Body of pancreas (tissue), 4 donors: ENCODE results near the gene PAK6. TPM values are rescaled to one million over a fixed set of nuclear protein-coding genes. Genes with fewer than 3 reads are reported as not detected.
A peak's percentile ranks its signal among the peaks of the same experiment; 100 is the strongest.

Experiments
- ATAC-seq: fragments of 150-250 bp; one replicate; pipeline ENCODE4 v1.9.1; 2016
- DNase-seq, 4 donors: peaks; one replicate each; pipeline ENCODE4 v3.0.0-alpha.2; 2019
- H3K27ac ChIP-seq, 4 donors: fragments of 200-600 bp; sonication (generic); 1 replicate in 3 of 4; 2 replicates in 1 of 4; pipeline versions ENCODE4 v1.5.1 to v1.6.1; 2016 to 2019; ENCODE audit warnings: mild to moderate bottlenecking in 1 of 4, mixed read lengths in 1 of 4, moderate library complexity in 1 of 4
- H3K27me3 ChIP-seq, 2 donors: fragments of 200-600 bp; sonication (generic); one replicate each; pipeline ENCODE4 v1.6.0; 2016; ENCODE audit warnings: mild to moderate bottlenecking in 1 of 2
- H3K36me3 ChIP-seq, 2 donors: fragments of 200-600 bp; sonication (generic); replicated peaks in 1 of 2; 2 replicates each; pipeline ENCODE4 v1.5.1; 2016; ENCODE audit warnings: low read depth in 2 of 2; ENCODE audit not compliant: insufficient read depth in 1 of 2
- H3K4me1 ChIP-seq: fragments of 200-600 bp; sonication (generic); one replicate; pipeline ENCODE4 v1.6.0; 2016
- H3K4me3 ChIP-seq, 2 donors: fragments of 200-600 bp; sonication (generic); 1 replicate in 1 of 2; 2 replicates in 1 of 2; pipeline ENCODE4 v1.5.1; 2016 to 2019
- H3K9me3 ChIP-seq, 3 donors: fragments of 200-600 bp; sonication (generic); 1 replicate in 2 of 3; 2 replicates in 1 of 3; pipeline ENCODE4 v1.5.1; 2016
- CTCF ChIP-seq, 7 experiments: fragments of 450-650 bp in 4 of 7; fragments of 200-600 bp in 3 of 7; sonication (generic) in 3 of 7; IDR thresholded peaks; one replicate each; pipeline ENCODE4 v1.5.1; 2016 to 2019; ENCODE audit warnings: antibody characterized with exemption in 7 of 7
- POLR2A ChIP-seq, 3 donors: fragments of 450-650 bp; IDR thresholded peaks; one replicate each; pipeline ENCODE4 v1.6.1; 2016; ENCODE audit warnings: antibody characterized with exemption in 3 of 3, mild to moderate bottlenecking in 2 of 3
- WGBS, 2 donors: methylation state at CpG; one replicate each; pipeline ENCODE4 v1.1.5; 2017; 5-methylcytosine and 5-hydroxymethylcytosine counted together
- intact Hi-C: fragments of 100-400 bp; cut with DNase I; formaldehyde crosslinking; loops from one replicate; pipeline ENCODE4 v1.15.1; 2023
- total RNA-seq, 2 donors: library from RNA; depleted of rRNA; stranded (reverse); fragments of >200 nt; gene quantifications; one replicate each; pipeline ENCODE4 v1.1.0, GENCODE V29; 2016

PAK6 gene
- total RNA-seq, 2 donors from 2014 or later: 14.8 to 22.4 TPM

GRCh38 chr15:40250304-40250656 is 11.4 kb downstream of the PAK6 start:
- Histone ChIP-seq H3K4me3 (no peak overlapping the region), H3K27ac (no peak overlapping the region), H3K27me3 (no peaks in the 10 kb centered on the region), H3K9me3 (no peaks in the 10 kb centered on the region), H3K36me3 (no peaks in the 10 kb centered on the region), H3K4me1 (peaks cover 32% of the 10 kb centered on the region)
- ATAC-seq (no peak), DNase-seq (no peak)
- intact Hi-C loops: no loop called here
- no peak for TF ChIP-seq POLR2A (IDR thresholded peaks at IDR 0.05)
- no peak for TF ChIP-seq CTCF (IDR thresholded peaks at IDR 0.05)
- WGBS, 2 donors: 90 to 91% methylated on average over 8 of the region's 8 CpGs

- H3K9me3 ChIP-seq: no peaks in the 10 kb centered on the region
- H3K36me3 ChIP-seq: no peaks in the 10 kb centered on the region
- H3K4me3 ChIP-seq: no peak overlapping the region
- intact Hi-C loops: no loop called here
- no peaks in the 10 kb centered on the region for H3K27me3 ChIP-seq
- H3K4me1 ChIP-seq: peaks cover 26% of the 10 kb centered on the region
- H3K27ac ChIP-seq: no peak overlapping the region
- ATAC-seq (no peak), DNase-seq (no peak)
- TF ChIP-seq POLR2A (IDR thresholded peaks at IDR 0.05) (no peak), CTCF (IDR thresholded peaks at IDR 0.05) (no peak)
- WGBS, 2 donors: 77 to 86% methylated on average over 13 of the region's 13 CpGs
Measured at GRCh38 chr15:40250771-40251483, 12.1 kb downstream of the PAK6 start.

- TF ChIP-seq CTCF (IDR thresholded peaks at IDR 0.05) (no peak), POLR2A (IDR thresholded peaks at IDR 0.05) (no peak)
- Histone ChIP-seq H3K27ac (peak overlapping the region in 1 of 4 donors; percentile 67), H3K27me3 (no peaks in the 10 kb centered on the region), H3K4me3 (no peak overlapping the region), H3K36me3 (no peaks in the 10 kb centered on the region), H3K9me3 (no peaks in the 10 kb centered on the region), H3K4me1 (peaks cover 31% of the 10 kb centered on the region)
- DNase-seq (no peak), ATAC-seq (no peak)
- intact Hi-C loops: no loop called here
- WGBS, 2 donors: 42 to 83% methylated on average over 2 to 9 of the region's 10 CpGs
Measured at GRCh38 chr15:40251486-40252140, 12.8 kb downstream of the PAK6 start.

GRCh38 chr15:40252141-40252437 is 13.2 kb downstream of the PAK6 start:
- ATAC-seq (peak; percentile 27), DNase-seq (peak in 1 of 4 donors; percentile 28)
- Histone ChIP-seq H3K4me3 (peak overlapping the region in 1 of 2 donors; percentile 47), H3K36me3 (no peaks in the 10 kb centered on the region), H3K4me1 (peaks cover 34% of the 10 kb centered on the region), H3K9me3 (no peaks in the 10 kb centered on the region), H3K27me3 (no peaks in the 10 kb centered on the region), H3K27ac (peak overlapping the region; percentile 13 to 69 (median 62))
- WGBS, 2 donors: 40% methylated on average over 25 of the region's 27 CpGs; no CpG with 5 or more reads in 1 of the 2 donors
- no peak for TF ChIP-seq POLR2A (IDR thresholded peaks at IDR 0.05)
- TF ChIP-seq CTCF (IDR thresholded peaks at IDR 0.05): no peak
- intact Hi-C loops: no loop called here
